ENCODE results near the gene MTAP. TPM values are rescaled to one million over a fixed set of nuclear protein-coding genes. Genes with fewer than 3 reads are reported as not detected.

Gene MTAP
- total RNA-seq, 1 donor from 2014 or later: 42.5 TPM

GRCh38 chr9:21983561-21983935 is 181.1 kb downstream of the MTAP start:
- H3K4me1 Mint-ChIP-seq (ENCODE audit: unreplicated experiment): peaks cover 11% of the 10 kb centered on the region
- DNase-seq (ENCODE audit: extremely low spot score, unreplicated experiment): no peak
- no peak overlapping the region for H3K4me3 Mint-ChIP-seq (ENCODE audit: unreplicated experiment)
- no peak for TF ChIP-seq CTCF (IDR thresholded peaks at IDR 0.05)
- H3K27ac Mint-ChIP-seq (ENCODE audit: unreplicated experiment): no peak overlapping the region
- H3K27me3 Mint-ChIP-seq (ENCODE audit: unreplicated experiment): peaks cover 68% of the 10 kb centered on the region
- no peaks in the 10 kb centered on the region for H3K9me3 Mint-ChIP-seq (ENCODE audit: unreplicated experiment)
- H3K36me3 Mint-ChIP-seq (ENCODE audit: unreplicated experiment): no peaks in the 10 kb centered on the region

- no peaks in the 10 kb centered on the region for H3K9me3 Mint-ChIP-seq (ENCODE audit: unreplicated experiment)
- DNase-seq (ENCODE audit: extremely low spot score, unreplicated experiment): no peak
- peaks cover 68% of the 10 kb centered on the region for H3K27me3 Mint-ChIP-seq (ENCODE audit: unreplicated experiment)
- H3K4me3 Mint-ChIP-seq (ENCODE audit: unreplicated experiment): no peak overlapping the region
- no peak overlapping the region for H3K27ac Mint-ChIP-seq (ENCODE audit: unreplicated experiment)
- H3K4me1 Mint-ChIP-seq (ENCODE audit: unreplicated experiment): peaks cover 11% of the 10 kb centered on the region
- TF ChIP-seq CTCF (IDR thresholded peaks at IDR 0.05): no peak
- H3K36me3 Mint-ChIP-seq (ENCODE audit: unreplicated experiment): peaks cover under 1% of the 10 kb centered on the region
These were observed 181.7 kb downstream of the MTAP start for GRCh38 chr9:21984101-21984500.

- no peak for DNase-seq (ENCODE audit: extremely low spot score, unreplicated experiment)
- TF ChIP-seq CTCF (IDR thresholded peaks at IDR 0.05): no peak
- Mint-ChIP-seq H3K36me3 (ENCODE audit: unreplicated experiment) (peaks cover 10% of the 10 kb centered on the region), H3K4me3 (ENCODE audit: unreplicated experiment) (no peak overlapping the region), H3K27me3 (ENCODE audit: unreplicated experiment) (peaks cover 68% of the 10 kb centered on the region), H3K4me1 (ENCODE audit: unreplicated experiment) (peaks cover 19% of the 10 kb centered on the region), H3K27ac (ENCODE audit: unreplicated experiment) (no peak overlapping the region), H3K9me3 (ENCODE audit: unreplicated experiment) (no peaks in the 10 kb centered on the region)
These were observed 183.7 kb downstream of the MTAP start for GRCh38 chr9:21985964-21986667.

Other genes starting within 250 kb of the MTAP start
- 14.3 and 16.0 TPM in 2 replicates for gene CDKN2A, start 191.8 kb downstream of the MTAP start, total RNA-seq
- gene CDKN2B-AS1, start 192.2 kb downstream of the MTAP start, total RNA-seq: 4.0 and 5.2 TPM in 2 replicates
- gene CDKN2B, start 206.7 kb downstream of the MTAP start, total RNA-seq: 22.9 and 23.3 TPM in 2 replicates